Stimulated activated CD4-positive, alpha-beta T cell treated with anti-CD3 and anti-CD28 coated beads, Interleukin-2, amount 100 ng/mL, for 48 hours (primary cell): ENCODE data around the gene PNKD.

Experiments used
- DNase-seq, 2 donors: peaks; one replicate each; pipeline ENCODE4 v3.0.0-alpha.2; 2020

PNKD gene

GRCh38 chr2:218320704-218321336 lies 50.5 kb downstream of the PNKD start:
- DNase-seq, result no peak

GRCh38 chr2:218322768-218323525 lies 52.6 kb downstream of the PNKD start:
- DNase-seq, result peak; percentile 22 to 31

- no peak for DNase-seq
These were observed 53.5 kb downstream of the PNKD start for GRCh38 chr2:218323526-218324472.

GRCh38 chr2:218325566-218326160 lies 55.3 kb downstream of the PNKD start:
- no peak for DNase-seq

- DNase-seq, result no peak
These were observed 56.0 kb downstream of the PNKD start for GRCh38 chr2:218326315-218326714.

GRCh38 chr2:218327451-218328210 lies 57.3 kb downstream of the PNKD start:
- DNase-seq, result no peak

- DNase-seq, result no peak
These were observed 58.0 kb downstream of the PNKD start for GRCh38 chr2:218328294-218328693.

- no peak for DNase-seq
These were observed 58.9 kb downstream of the PNKD start for GRCh38 chr2:218329027-218329825.

- DNase-seq, result no peak
These were observed 59.7 kb downstream of the PNKD start for GRCh38 chr2:218329826-218330593.

- DNase-seq, result no peak
These were observed 61.4 kb downstream of the PNKD start for GRCh38 chr2:218331745-218332144.

GRCh38 chr2:218332288-218332687 lies 62.0 kb downstream of the PNKD start:
- no peak for DNase-seq

GRCh38 chr2:218332920-218333645 lies 62.8 kb downstream of the PNKD start:
- DNase-seq, result no peak

GRCh38 chr2:218334531-218334930 lies 64.2 kb downstream of the PNKD start:
- DNase-seq, result no peak

GRCh38 chr2:218340656-218341055 lies 70.3 kb downstream of the PNKD start:
- no peak for DNase-seq

GRCh38 chr2:218341381-218341780 lies 71.1 kb downstream of the PNKD start:
- no peak for DNase-seq

GRCh38 chr2:218342837-218343236 lies 72.5 kb downstream of the PNKD start:
- DNase-seq, result no peak

- DNase-seq, result no peak
These were observed 73.3 kb downstream of the PNKD start for GRCh38 chr2:218343591-218343990.

GRCh38 chr2:218344090-218344754 lies 73.9 kb downstream of the PNKD start:
- no peak for DNase-seq

GRCh38 chr2:218344755-218345417 lies 74.6 kb downstream of the PNKD start:
- no peak for DNase-seq
